Aorta (tissue), 5 donors: ENCODE measurements around the gene MAP3K5. TPM values are rescaled to one million over a fixed set of nuclear protein-coding genes. Genes with fewer than 3 reads are reported as not detected.

Source experiments
- ATAC-seq: fragments of 200-7000 bp; cut with Tn5 transposase; one replicate; pipeline ENCODE4 v1.9.1; 2022; ENCODE audit warnings: moderate library complexity; ENCODE audit not compliant: low FRiP score
- DNase-seq, 2 donors: peaks; one replicate each; pipeline ENCODE4 v3.0.0-alpha.2; 2020
- H3K27ac ChIP-seq, 2 donors: one replicate each; pipeline ENCODE4 v1.5.1; 2013; ENCODE audit warnings: low read length in 2 of 2, mild to moderate bottlenecking in 2 of 2, moderate library complexity in 2 of 2, control low read depth in 1 of 2, inconsistent platforms in 1 of 2, low read depth in 1 of 2
- H3K27me3 ChIP-seq, 2 donors: one replicate each; pipeline ENCODE4 v1.6.1; 2013; ENCODE audit warnings: control low read depth in 1 of 2, low read length in 1 of 2, mild to moderate bottlenecking in 1 of 2, moderate library complexity in 1 of 2; ENCODE audit not compliant: insufficient read depth in 2 of 2, control insufficient read depth in 1 of 2
- H3K36me3 ChIP-seq, 2 donors: one replicate each; pipeline ENCODE4 v1.6.1; 2013; ENCODE audit warnings: control low read depth in 1 of 2, low read length in 1 of 2, mild to moderate bottlenecking in 1 of 2; ENCODE audit not compliant: insufficient read depth in 2 of 2, control insufficient read depth in 1 of 2
- H3K4me1 ChIP-seq, 2 donors: one replicate each; pipeline ENCODE4 v1.6.1; 2013; ENCODE audit warnings: low read length in 2 of 2, control low read depth in 1 of 2, mild to moderate bottlenecking in 1 of 2, moderate library complexity in 1 of 2; ENCODE audit not compliant: insufficient read depth in 2 of 2, control insufficient read depth in 1 of 2
- H3K4me3 ChIP-seq, 2 donors: one replicate each; pipeline ENCODE4 v1.5.1; 2013; ENCODE audit warnings: low read length in 2 of 2, control low read depth in 1 of 2, mild to moderate bottlenecking in 1 of 2
- H3K9me3 ChIP-seq: one replicate; pipeline ENCODE4 v1.6.1; 2013; ENCODE audit warnings: mild to moderate bottlenecking, low read length; ENCODE audit not compliant: control insufficient read depth
- WGBS, 2 donors: extraction: QIAGEN DNeasy Blood & Tissue Kit; methylation state at CpG; one replicate each; pipeline ENCODE4 v1.1.7; 2013; 5-methylcytosine and 5-hydroxymethylcytosine counted together
- intact Hi-C, 2 donors: fragments of 100-400 bp; cut with DNase I; formaldehyde crosslinking; loops; one replicate each; pipeline versions ENCODE4 v1.14.2 to v1.15.0; 2022
- polyA plus RNA-seq, 2 donors: library from polyadenylated mRNA; stranded (reverse); fragments of 200-250 nt; gene quantifications; one replicate each; pipeline ENCODE4 v1.2.3, GENCODE V29; 2013
- total RNA-seq, 2 donors: library from RNA; stranded (reverse); fragmentation: NEBNext Ultra II Directional; extraction: Animal tissue kit (Norgen Biotek cat#: 25700); gene quantifications; one replicate each; pipeline ENCODE4 v1.2.1, GENCODE V29; 2021
- donor health status: healthy with polysubstance abuse.
- donor health status: Bipolar disorder and iron deficiency.
- donor health status: DM: no; HTN: no; CAD: no.
- donor health status: DM: no; HTN: no; CAD: no.
- donor health status: DM: yes; HTN: yes; CAD: no.

Gene MAP3K5
- total and polyA plus RNA-seq, 4 donors = 16.2 to 48.4 (median 35.7) TPM

DNA sequence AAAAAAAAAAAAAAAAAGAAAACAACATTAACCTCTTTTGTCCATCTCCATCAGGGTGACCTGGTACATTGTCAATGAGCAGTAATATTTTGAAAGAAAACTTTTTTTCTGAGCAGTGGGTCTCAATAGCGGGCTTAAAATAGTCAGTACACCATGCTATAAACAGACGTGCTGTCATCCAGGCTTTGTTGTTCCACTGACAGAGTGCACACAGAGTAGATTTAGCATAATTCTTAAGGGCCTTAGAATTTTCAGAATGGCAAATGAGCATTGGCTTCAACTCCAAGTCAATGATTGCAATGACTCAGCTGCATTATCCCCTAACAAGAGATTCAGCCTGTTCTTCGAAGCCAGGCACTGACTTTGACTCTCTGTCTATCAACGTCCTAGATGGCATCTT lies 277.7 kb downstream of the MAP3K5 start:
- H3K4me3 ChIP-seq = no peak overlapping the region
- no peaks in the 10 kb centered on the region for H3K9me3 ChIP-seq
- no peak overlapping the region for H3K27ac ChIP-seq
- DNase-seq = no peak
- no peaks in the 10 kb centered on the region for H3K4me1 ChIP-seq
- intact Hi-C loops = no loop called here
- ATAC-seq = no peak
- H3K36me3 ChIP-seq = no peaks in the 10 kb centered on the region
- 86 to 90% methylated on average over 4 of the region's 4 CpGs for WGBS, 2 donors
- no peaks in the 10 kb centered on the region for H3K27me3 ChIP-seq

GRCh38 chr6:136511926-136512325 lies 280.4 kb downstream of the MAP3K5 start:
- intact Hi-C loops = no loop called here
- ATAC-seq = peak; percentile 11
- 74 to 76% methylated on average over 3 of the region's 3 CpGs for WGBS, 2 donors

DNA sequence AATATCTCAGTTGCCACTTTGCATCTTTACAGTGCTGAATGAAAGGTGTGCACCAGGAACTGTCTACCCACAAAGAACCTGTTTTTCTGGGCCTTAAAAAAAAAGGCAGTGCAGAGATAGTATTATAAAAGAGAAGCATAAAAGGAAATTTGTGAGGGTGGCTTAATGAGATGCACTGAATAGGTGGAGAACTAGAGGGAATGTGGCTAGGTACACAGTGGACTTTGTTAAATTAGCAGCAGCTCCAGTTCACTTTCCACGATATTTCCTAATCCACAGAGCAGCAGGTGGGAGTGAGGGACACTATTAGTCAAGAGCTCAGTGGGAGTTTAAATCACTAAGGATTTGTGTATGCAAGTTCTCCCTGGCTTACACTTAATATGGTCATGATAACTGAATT lies 280.9 kb downstream of the MAP3K5 start:
- Histone ChIP-seq H3K4me1 (no peaks in the 10 kb centered on the region), H3K27me3 (no peaks in the 10 kb centered on the region), H3K27ac (no peak overlapping the region), H3K4me3 (no peak overlapping the region), H3K9me3 (no peaks in the 10 kb centered on the region), H3K36me3 (no peaks in the 10 kb centered on the region)
- intact Hi-C loops = no loop called here
- 74 to 79% methylated on average over 1 of the region's 1 CpG for WGBS, 2 donors
- no peak for DNase-seq
- ATAC-seq = no peak

More at GRCh38 chr6:136511926-136512325, 280.4 kb downstream of the MAP3K5 start:
- H3K36me3 ChIP-seq = no peaks in the 10 kb centered on the region
- H3K27ac ChIP-seq = no peak overlapping the region
- no peak overlapping the region for H3K4me3 ChIP-seq
- H3K9me3 ChIP-seq = no peaks in the 10 kb centered on the region
- H3K4me1 ChIP-seq = no peaks in the 10 kb centered on the region
- DNase-seq = peak in 1 of 2 donors; percentile 50
- no peaks in the 10 kb centered on the region for H3K27me3 ChIP-seq

DNA sequence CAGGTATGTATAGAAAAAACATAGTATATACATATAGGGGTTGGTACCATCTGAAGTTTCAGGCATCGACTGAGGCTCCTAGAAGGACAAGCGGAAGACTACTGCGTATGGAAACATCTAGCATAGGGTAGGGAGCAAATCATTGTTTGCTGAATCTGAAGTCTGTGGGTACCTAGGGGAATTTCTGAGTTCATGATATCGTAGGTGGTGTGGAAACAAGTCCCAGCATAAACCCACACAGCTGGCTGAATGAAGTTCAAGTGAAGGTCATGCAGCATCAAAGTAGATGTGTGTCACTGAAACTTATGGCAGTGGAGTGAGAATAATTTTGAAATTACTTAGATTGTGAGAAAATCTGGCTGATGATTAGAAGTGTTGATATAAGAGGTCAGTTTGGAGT lies 281.5 kb downstream of the MAP3K5 start:
- H3K9me3 ChIP-seq = no peaks in the 10 kb centered on the region

GRCh38 chr6:136510299-136510698 lies 282.0 kb downstream of the MAP3K5 start:
- DNase-seq (no peak), ATAC-seq (no peak)
- intact Hi-C loops = no loop called here
- Histone ChIP-seq H3K4me1 (no peaks in the 10 kb centered on the region), H3K4me3 (no peak overlapping the region), H3K36me3 (no peaks in the 10 kb centered on the region), H3K9me3 (no peaks in the 10 kb centered on the region), H3K27me3 (no peaks in the 10 kb centered on the region), H3K27ac (no peak overlapping the region)
- WGBS, 2 donors = 95 to 97% methylated on average over 5 of the region's 5 CpGs

More for the DNA sequence above, 281.5 kb downstream of the MAP3K5 start:
- Histone ChIP-seq H3K36me3 (no peaks in the 10 kb centered on the region), H3K4me3 (no peak overlapping the region), H3K27me3 (no peaks in the 10 kb centered on the region), H3K27ac (no peak overlapping the region), H3K4me1 (no peaks in the 10 kb centered on the region)
- intact Hi-C loops = no loop called here
- DNase-seq (no peak), ATAC-seq (no peak)
- 82 to 93% methylated on average over 4 of the region's 4 CpGs for WGBS, 2 donors

- WGBS, 2 donors = 68 to 74% methylated on average over 1 of the region's 1 CpG
Observed at GRCh38 chr6:136508725-136509392, 283.4 kb downstream of the MAP3K5 start.

More at GRCh38 chr6:136508725-136509392, 283.4 kb downstream of the MAP3K5 start:
- Histone ChIP-seq H3K27ac (no peak overlapping the region), H3K9me3 (no peaks in the 10 kb centered on the region), H3K4me3 (no peak overlapping the region), H3K36me3 (no peaks in the 10 kb centered on the region), H3K4me1 (no peaks in the 10 kb centered on the region), H3K27me3 (no peaks in the 10 kb centered on the region)
- intact Hi-C loops = no loop called here
- no peak for ATAC-seq
- no peak for DNase-seq

Other genes starting within 250 kb of the MAP3K5 start
- gene MAP7, start 242.1 kb downstream of the MAP3K5 start, total RNA-seq = 1 to 10 TPM; 2.5 to 3.3 TPM
- 1 to 10 TPM; 3.4 to 5.3 TPM for gene MAP7, start 242.1 kb downstream of the MAP3K5 start, polyA plus RNA-seq
- gene PEX7, start 30.1 kb upstream of the MAP3K5 start, total RNA-seq = 1 to 10 TPM; 4.2 to 5.5 TPM
- 1 to 10 TPM; 4.9 to 5.8 TPM for gene PEX7, start 30.1 kb upstream of the MAP3K5 start, polyA plus RNA-seq
- gene SLC35D3, start 129.8 kb upstream of the MAP3K5 start, total RNA-seq = not detected
- not detected for gene SLC35D3, start 129.8 kb upstream of the MAP3K5 start, polyA plus RNA-seq